SK-N-SH (cell line): Measurements from ENCODE around the gene SLC44A5.

Source experiments
- CTCF ChIP-seq: fragments of 200-600 bp; sonication (generic); IDR thresholded peaks from 2 replicates; pipeline ENCODE4 v1.6.1; 2017; ENCODE audit warnings: antibody characterized with exemption, mild to moderate bottlenecking, moderate library complexity
- EP300 ChIP-seq, 2 experiments: IDR thresholded peaks; 2 replicates each; pipeline versions ENCODE4 v1.4.0 to v1.6.1; 2012; ENCODE audit warnings: borderline replicate concordance in 1 of 2, low read depth in 1 of 2, low read length in 1 of 2
- EZH2phosphoT487 ChIP-seq: fragments of 200-600 bp; sonication (generic); IDR thresholded peaks from 2 replicates; pipeline ENCODE4 v1.6.1; 2017; ENCODE audit warnings: low read depth, mixed run types, mild to moderate bottlenecking, antibody characterized with exemption, moderate library complexity, borderline replicate concordance
- JUND ChIP-seq: IDR thresholded peaks from 2 replicates; pipeline ENCODE4 v1.4.0; 2012
- MEF2A ChIP-seq: IDR thresholded peaks from 2 replicates; pipeline ENCODE4 v1.4.0; 2012; ENCODE audit warnings: low read depth, borderline replicate concordance
- POLR2AphosphoS5 ChIP-seq: IDR thresholded peaks from 2 replicates; pipeline ENCODE4 v1.6.1; 2012; ENCODE audit warnings: low read depth, low read length
- RAD21 ChIP-seq: IDR thresholded peaks from 2 replicates; pipeline ENCODE4 v1.6.1; 2012; ENCODE audit warnings: mild to moderate bottlenecking, low read length
- REST ChIP-seq: IDR thresholded peaks from 2 replicates; pipeline ENCODE4 v1.6.1; 2012; ENCODE audit warnings: mild to moderate bottlenecking, low read depth, low read length, moderate library complexity
- RFX5 ChIP-seq: IDR thresholded peaks from 2 replicates; pipeline ENCODE4 v1.6.1; 2012; ENCODE audit warnings: mild to moderate bottlenecking, improper control_type of control experiment, low read length
- SMC3 ChIP-seq: IDR thresholded peaks from 2 replicates; pipeline ENCODE4 v1.6.1; 2012; ENCODE audit warnings: low read depth, low read length, improper control_type of control experiment
- TAF1 ChIP-seq: IDR thresholded peaks from 2 replicates; pipeline ENCODE4 v1.6.1; 2012; ENCODE audit warnings: low read depth, mild to moderate bottlenecking, low read length, moderate library complexity, borderline replicate concordance
- TEAD4 ChIP-seq: IDR thresholded peaks from 2 replicates; pipeline ENCODE4 v1.4.0; 2012; ENCODE audit warnings: mild to moderate bottlenecking, borderline replicate concordance; ENCODE audit not compliant: insufficient read depth
- YY1 ChIP-seq: IDR thresholded peaks from 2 replicates; pipeline ENCODE4 v1.4.0; 2012; ENCODE audit warnings: low read depth, mild to moderate bottlenecking

- TF ChIP-seq CTCF (no peak), REST (no peak), JUND (0 out of 2 replicates have a peak, but pooled peaks have one; percentile 11), SMC3 (no peak), EZH2phosphoT487 (no peak), RFX5 (no peak), MEF2A (no peak), RAD21 (no peak), TAF1 (no peak), TEAD4 (no peak), YY1 (no peak), EP300 (IDR thresholded peaks at IDR 0.05; ENCODE audit: borderline replicate concordance in 1 of 2, low read depth in 1 of 2, low read length in 1 of 2) (no peak; a peak in 1 of 4 replicates), POLR2AphosphoS5 (no peak)
Observed at GRCh38 chr1:75234562-75234961, 376.4 kb downstream of the SLC44A5 start.
